GM19395 (cell line): Measurements from ENCODE around the gene RASGRP3.
"Not testable (repeated sequence)": the region's sequence is repeated elsewhere in the genome, so short reads cannot be mapped to it uniquely, and the experiment has no call there.

Source experiments
- ATAC-seq: cut with Tn5 transposase; IDR thresholded peaks from one replicate; pipeline ENCODE4 v1.9.1; 2021; ENCODE audit warnings: mild to moderate bottlenecking, moderate library complexity; ENCODE audit not compliant: unreplicated experiment

RASGRP3 gene, protein sequence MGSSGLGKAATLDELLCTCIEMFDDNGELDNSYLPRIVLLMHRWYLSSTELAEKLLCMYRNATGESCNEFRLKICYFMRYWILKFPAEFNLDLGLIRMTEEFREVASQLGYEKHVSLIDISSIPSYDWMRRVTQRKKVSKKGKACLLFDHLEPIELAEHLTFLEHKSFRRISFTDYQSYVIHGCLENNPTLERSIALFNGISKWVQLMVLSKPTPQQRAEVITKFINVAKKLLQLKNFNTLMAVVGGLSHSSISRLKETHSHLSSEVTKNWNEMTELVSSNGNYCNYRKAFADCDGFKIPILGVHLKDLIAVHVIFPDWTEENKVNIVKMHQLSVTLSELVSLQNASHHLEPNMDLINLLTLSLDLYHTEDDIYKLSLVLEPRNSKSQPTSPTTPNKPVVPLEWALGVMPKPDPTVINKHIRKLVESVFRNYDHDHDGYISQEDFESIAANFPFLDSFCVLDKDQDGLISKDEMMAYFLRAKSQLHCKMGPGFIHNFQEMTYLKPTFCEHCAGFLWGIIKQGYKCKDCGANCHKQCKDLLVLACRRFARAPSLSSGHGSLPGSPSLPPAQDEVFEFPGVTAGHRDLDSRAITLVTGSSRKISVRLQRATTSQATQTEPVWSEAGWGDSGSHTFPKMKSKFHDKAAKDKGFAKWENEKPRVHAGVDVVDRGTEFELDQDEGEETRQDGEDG

DNA sequence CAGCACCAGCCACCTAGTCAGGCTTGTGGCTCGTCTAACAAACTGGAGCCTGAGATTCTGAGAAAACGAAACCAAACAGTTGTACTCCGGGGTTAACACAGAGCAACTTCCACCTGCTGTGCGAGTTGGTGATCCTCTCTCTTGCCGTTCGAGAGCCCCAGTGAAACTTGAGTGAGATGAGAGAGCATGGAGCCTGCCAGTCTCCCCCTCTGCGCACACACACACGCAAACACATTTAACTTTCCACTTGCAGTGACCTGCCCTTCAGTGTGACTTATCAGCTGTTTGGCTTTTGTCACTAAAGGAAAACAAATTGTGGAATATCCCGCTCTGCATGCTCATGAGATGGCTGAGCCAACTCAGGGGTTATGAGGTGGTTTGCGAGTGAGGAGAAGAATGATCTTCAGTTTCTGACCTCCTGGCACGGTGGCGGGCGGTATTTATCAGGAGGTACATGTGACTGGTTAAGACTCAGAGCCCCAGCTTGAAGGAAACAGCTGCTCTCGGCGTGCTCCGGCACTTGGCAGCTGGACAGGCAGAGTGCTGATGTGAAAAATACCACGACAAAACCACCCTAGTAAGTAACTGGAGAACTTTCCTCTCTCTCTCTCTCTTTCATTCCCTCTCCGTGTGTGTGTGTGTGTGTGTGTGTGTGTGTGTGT, at the start of gene RASGRP3:
RASGRP3 (plus strand) TSS at position 519 of the 662 bp plus-strand sequence. CDS start 38,488 bp downstream, outside the sequence.
- ATAC-seq: peak; percentile 63

DNA sequence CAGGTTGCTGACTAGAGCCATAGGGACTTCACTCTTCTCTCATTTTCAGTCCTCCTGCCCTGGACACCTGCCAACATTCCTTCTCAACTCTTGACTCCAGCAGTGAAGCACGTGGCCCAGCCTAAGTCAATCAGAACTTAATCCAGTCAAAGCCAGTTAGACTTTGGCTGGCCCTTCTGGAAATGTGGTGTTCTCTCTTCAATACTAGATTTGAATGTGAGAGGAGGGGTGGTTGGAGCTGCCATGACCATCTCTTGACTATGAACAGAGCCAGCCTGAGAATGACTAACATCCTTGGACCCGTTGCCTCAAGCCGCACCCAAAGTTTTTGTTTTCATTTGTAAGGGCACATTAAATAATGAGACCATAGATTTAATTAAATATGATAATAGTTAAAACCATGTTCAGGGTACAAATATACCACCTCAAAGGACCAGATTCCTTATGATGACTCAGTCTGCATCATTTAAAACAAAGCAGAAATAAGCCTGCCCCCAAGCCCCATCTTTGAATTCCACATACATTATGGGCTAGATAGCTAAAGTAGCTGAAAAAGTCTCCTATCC, 49.7 kb upstream of the RASGRP3 start:
- no peak for ATAC-seq

DNA sequence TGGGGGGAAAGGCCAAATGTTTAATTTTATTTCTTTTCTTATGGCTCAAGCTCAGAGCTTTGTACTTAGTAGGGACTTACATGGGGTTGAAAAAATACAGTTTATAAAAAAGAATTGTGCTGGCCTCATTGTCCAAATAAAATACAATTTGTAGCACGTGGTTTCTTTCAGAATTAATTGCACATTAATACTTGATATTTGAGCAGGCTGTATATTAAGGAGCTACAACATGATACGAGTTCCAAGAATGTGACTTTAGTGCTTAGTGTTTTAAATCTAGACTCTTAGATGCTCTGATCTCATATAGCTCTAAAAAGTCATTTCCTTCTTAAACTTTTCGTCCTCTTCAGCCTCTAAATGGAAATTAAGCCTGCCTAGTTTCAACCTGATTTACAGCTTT, 46.4 kb upstream of the RASGRP3 start:
- ATAC-seq: no peak

DNA sequence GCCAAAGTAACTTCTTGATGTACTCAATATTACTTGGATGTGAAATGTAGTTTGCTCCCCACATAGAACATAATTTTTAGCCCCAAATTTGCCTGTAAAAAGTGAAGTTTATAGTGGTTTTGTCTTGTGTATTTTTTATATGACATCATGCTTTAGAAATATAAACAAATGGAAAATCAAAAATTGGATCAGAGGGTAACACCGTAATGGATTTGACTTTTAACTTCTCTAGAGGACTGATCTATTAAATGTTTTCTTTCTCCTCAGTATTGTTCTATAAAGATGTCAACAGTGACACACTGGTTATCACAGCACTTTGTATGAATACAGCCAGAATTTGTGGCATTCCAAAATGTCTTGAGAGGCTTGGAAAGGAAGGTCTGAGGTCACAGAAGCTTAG, 45.6 kb upstream of the RASGRP3 start:
- no peak for ATAC-seq

DNA sequence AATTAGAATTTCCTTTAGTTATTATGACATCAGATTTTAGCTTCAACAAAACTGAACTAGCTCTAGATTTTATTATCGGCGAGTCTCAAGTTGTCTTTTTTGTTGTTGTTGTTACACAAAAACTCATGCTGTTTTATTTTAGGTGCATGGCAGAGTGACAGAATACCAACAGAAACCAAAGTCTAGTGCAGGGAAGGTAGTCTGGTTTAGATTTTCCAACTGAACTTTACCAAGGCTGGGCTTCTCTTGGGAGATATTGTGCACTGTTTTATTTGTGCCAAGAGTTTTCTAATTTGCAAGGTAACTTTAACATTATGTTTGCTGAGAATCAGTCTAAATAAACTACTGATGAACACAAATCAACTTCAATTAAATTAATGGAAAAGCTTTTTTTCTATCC, 43.6 kb upstream of the RASGRP3 start:
- ATAC-seq: no peak

DNA sequence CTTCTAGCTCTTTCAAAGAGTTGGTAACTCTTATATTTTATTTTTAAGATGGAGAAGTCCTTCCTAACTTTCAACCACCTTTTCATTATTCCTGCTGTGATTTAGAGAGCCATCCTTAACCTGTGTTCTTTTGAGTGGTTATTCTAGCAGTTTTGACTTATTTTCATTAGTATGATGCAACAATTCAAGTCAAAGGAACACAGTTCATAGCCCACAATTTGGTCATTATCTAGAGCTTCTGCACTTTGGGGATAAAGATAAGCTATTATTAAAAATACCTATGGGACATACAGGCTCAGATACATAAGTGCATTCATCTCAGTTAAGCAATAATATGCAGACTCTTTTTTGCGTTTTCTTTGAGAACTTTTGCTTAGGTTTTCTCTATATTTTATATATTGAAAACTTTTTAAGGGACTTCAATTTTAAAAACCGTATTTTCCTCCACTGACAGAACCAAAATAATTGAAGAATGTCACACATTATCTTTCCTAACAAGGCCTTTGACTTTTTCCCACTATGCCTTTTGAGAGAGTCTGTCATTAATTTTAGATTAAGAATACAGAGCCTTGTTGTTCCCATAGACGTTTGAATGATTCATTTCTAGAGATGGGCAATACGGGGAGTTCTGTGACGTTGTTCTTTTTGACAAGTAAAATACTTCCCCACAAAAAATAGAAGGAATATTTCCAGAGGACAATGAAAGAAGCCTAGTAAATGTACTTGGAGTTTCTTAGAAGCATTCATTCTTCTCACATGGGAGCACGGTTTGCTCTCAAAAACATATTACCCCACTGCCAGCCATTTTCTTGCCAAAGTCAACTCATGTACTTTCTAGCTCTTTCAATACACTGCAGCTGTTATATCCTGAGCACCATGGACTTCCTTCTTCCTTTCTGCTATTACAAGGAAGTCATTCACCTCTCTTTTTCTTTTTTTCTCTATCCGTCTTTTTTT, 42.9 kb upstream of the RASGRP3 start:
- ATAC-seq: no peak

DNA sequence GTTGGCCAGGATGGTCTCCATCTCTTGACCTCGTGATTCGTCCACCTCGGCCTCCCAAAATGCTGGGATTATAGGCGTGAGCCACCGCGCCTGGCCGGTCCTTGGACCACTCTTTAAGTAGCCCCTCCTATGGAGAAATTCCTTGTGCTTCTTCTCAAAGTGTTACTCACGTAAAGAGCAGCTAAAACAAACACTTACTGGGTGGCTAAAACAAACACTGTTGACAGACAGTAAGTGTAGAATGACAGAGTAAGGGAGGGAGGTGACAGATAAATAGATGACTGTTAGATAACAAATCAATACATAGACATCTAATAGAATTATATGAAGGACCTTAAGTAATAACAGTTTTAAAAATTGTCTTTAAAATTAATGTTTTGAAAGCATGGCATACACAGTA, 40.9 kb upstream of the RASGRP3 start:
- ATAC-seq: no peak

DNA sequence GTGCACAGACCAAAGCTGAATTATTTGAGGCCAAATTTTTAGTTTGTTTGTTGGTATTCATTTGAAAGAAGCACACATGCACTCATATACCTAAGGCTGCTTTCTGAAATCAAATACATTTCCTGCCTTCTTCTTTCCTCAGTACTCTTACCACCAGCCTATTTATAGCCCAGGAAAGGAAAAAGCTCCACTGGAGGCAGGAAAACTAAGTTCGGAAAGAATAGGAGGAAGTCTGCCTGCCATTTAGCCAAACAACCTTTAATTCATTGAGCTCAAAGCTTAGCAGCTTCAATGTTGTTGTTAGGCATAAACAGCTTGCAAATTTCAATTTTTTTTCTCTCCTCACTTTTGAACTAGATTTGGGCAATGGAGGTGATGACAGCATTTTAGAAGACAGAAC, 40.4 kb upstream of the RASGRP3 start:
- no peak for ATAC-seq

DNA sequence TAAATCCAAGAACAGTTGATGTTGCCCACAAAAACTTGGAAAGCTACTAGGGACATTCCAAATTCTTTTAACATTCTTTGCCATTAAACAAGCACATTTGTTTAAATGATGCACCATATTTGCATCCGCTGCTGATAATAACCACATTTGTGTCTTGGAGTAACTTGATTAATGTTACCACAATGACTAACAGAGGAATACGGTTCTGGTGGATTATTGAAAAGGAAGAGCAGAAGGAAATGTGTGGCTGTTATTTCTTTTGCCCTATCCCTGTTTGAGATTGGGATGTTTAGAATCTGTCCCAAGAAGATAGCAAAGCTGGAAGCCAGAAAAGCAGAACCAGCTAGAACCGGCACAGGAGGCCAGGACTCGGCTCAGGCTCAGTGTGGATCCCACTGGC, 39.2 kb upstream of the RASGRP3 start:
- ATAC-seq: no peak

DNA sequence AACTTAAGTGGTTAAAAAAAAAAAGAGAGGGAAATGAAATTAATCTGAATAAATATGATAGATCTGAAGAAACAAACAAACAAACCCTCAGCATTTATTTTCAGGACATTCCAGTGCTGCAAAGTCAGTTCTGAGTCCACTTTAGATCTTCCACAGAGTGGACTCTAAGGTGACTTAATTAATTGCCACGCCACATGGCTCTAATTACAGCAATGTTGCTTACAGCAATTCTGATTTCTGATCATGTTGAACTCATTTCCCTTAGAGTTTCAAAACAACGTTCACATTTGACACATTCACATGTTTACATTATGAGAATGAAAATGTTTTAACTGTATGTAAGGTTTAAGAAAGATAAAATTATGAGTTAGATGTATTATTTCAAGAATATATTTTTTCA, 38.6 kb upstream of the RASGRP3 start:
- no peak for ATAC-seq

DNA sequence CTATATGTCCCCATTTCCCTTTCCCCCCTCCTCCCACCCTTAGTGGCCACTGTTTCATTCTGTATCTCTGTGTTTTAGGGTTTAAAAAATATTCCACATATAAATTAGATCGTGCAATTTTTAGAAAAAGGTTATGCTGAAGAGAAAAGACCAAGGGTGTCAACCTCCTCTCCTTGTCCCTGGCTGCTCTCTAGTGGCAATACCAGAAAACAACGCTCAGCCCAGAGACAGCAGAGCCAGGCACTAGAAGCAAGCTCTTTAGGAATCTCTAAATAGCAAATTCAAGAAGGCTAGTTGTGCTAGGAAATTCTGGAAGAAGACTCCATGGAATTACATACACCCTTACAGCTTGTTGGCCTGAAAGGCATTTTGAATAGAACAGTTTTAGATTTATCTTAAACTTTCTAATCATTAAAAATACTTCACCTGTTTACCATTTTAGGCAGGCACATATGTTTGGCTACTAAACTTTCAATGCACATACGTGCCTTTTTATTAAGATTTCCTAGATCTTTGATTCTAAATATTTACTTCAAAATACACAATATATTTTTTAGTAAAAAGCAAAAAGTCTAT, 35.1 kb upstream of the RASGRP3 start:
- peak; percentile 88 for ATAC-seq

DNA sequence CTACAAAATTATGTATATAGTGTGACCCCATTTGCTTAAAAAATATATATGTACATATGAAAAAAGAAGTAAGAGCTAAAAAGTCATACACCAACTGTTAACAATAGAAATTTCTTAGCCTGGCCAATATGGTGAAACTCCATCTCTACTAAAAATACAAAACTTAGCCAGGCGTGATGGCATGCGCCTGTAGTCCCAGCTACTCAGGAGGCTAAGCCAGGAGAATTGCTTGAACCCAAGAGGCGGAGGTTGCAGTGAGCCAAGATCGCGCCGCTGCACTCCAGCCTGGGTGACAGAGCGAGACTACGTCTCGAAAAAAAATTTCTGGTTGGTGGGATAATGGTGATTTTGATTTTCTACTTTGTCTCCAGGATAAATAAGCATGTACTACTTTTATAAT, 34.4 kb upstream of the RASGRP3 start:
- ATAC-seq: not testable (repeated sequence)

DNA sequence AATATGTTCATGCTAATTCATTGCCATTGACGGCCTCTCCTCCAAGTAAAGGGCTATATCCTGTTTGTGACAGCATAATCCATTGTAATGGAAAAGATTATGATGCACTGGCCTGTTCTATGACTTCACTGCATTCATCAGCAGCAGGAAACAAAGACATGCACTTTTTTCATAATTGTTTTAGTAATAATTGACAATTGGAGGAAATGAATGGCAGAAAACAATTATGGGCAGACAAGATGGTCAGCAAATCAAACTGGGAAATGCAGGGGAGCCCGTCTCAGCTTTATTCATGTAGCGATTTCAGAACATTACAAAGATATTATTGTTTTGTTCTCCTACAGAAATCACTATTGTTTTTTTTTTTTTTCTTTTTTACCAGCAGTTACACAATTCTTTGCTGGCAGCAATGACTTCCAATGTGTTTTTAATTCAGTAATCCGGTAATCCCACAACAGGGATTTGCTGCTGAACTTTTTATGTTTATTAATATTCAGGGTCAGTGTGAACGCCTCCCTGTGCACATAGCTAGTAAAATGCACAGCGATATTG, 33.8 kb upstream of the RASGRP3 start:
- no peak for ATAC-seq

DNA sequence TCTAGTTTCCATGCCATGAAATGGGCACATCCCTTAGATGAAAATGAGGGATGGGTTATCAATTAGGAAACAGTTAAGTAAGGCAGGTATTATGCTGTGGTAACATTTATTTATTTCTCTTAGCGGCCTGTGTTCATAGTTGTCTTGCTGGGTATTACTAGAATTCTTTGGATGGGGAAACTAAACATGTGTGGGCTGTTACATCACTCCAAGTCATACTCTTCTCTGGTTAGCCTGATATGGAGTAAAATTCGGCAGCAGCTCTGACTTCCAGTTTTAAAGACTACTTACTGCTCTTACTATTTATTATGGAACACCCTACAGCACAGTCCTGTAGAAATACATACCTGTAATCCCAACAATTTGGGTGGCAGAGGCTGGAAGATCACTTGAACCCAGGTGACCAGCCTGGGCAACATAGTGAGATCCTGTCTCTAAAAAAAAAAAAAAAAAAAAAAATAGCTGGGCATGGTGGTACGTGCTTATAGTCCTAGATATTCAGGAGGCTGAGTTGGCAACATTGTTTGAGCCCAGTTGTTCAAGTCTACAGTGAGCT, 33.1 kb upstream of the RASGRP3 start:
- ATAC-seq: no peak

DNA sequence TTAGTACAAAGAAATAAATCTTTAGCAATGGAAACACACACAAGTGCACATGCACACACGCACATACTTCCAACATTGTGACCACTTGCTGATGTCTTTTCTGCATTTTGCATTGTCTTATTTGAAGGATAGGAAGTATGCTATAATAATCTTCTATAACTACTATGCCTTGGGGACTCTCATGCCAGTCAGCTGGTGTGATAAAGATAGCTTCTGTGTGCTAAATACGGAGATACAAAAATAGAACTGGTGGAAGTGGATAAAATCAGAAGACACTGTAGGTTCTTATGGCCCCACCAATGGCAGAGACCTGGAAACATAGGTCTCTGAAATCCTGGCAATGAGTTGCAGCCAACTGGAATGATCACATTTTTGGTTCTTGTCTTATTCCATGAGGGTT, 31.5 kb upstream of the RASGRP3 start:
- no peak for ATAC-seq

DNA sequence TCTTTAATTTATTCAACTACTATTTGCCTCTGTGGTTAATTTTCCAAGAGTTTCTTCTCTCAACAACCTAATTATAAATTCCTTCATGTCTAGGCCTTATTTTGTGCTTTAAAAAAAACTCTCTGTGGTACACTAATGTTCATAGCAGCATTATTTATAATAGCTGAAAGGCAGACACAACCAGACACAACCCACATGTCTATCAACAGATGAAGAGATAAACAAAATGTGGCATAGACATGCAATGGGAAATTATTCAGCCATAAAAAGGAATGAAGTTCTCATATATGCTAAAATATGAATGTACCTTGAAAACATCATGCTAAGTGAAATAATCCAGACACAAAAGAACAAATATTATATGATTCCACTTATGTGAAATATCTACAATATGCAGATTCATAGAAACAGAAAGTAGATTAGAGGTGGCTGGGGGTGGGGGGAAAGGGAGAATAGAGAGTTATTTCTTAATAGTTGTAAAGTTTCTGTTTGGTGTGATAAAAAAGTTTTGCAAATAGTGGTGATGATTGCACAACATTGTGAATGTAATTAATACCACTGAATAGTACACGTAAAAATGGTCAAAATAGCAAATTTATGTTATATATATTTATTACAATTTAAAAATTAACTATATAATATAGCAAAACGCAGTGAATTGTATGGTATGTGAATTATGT, 28.1 kb upstream of the RASGRP3 start:
- no peak for ATAC-seq

DNA sequence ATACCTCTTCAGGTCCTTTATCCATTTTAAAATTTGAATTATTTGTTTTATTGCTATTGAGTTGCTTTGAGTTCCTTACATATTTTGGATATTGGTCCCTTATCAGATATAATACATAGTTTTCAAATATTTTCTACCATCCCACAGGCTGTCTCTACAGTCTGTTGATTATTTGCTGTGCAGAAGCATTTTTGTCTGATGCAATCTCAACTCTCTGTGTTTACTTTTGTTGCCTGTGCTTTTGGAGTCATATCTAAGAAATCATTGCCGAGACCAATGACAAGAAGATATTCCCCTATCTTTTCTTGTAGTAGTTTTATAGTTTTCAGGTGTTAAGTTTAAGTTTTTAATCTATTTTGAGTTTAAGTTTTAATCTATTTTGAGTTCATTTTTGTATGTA, 25.2 kb upstream of the RASGRP3 start:
- ATAC-seq: no peak

DNA sequence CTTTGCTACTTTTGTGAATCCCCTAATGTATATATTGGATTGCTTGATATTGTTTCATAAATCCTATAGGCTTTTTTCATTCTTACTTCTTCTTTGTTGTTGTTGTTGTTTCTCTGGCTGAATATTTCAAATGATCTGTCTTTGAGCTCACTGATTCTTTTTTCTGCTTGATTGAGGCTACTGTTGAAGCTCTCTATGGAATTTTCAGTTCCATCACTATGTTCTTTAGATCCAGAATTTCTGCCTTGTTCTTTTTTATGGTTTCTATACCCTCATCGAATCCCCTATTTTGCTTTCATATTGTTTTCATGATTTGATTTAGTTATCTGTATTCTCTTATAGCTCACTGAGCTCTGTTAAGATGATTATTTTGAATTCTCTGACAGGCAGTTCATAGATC, 24.6 kb upstream of the RASGRP3 start:
- no peak for ATAC-seq

DNA sequence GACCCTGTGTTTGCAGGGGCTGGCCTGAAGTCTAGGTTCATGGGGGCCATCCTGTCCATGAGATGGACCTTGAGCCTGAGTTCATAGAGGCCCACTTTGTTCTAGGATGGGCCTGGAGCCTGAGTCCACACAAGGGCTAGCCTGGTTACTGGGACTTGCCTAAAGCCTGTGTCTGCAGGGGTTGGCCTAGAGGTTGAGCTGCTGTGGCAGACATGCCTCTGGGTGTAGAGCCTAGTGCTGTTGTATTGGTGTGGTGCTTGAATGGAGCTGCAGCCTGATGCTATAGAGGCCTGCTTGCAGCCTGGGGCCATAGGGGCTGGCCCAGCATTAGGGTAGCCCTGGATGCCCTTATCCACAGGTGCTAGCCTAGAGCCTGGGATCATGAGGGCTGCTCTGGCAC, 23.9 kb upstream of the RASGRP3 start:
- no peak for ATAC-seq
